NCI-H748 treated with DMSO at 0.1 percent for 48 hours (cell line): Measurements from ENCODE around the gene NEK10.

Experiments used
- DNase-seq: peaks from one replicate; lab custom pipeline; 2025; lab: John Stamatoyannopoulos, UW

NEK10 gene

DNA sequence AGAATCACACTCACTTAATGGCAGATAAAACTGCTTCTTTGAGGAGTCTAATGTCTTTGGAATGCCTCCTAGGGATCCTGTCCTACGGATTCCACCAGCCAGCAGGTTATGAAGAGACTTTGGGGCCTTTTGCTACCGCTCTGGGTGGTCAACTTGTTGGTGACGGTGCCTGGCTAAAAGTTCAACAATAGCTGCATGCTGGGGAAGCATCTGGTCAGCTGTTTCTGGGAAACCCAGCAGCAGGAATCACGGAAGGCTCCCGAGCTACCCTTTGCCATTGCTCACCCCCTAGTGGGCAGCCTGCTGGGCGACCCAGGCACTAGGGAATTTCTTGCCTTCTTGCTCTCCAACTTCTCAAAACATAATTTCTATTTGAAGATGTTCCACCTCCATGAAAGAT is 263.3 kb downstream of the NEK10 start:
- no peak for DNase-seq

DNA sequence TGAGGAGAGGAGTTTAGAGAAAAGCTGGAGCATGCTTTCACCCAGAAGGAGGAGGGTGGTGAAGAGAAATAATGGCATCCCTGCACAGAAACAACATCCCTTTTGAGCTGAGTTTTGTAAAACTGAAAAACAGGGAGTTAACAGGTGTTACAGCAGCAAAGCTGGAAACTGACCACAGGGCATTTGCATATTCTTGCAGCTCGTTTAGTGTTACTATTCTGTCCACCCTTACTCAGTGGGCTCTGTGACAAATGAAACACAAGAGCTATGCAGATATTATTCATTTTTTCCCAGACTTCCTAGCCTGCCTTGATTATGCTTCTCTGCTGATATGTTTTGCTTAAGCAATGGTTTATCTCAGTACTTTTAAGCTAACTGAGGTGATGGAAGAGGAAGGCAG is 272.0 kb downstream of the NEK10 start:
- no peak for DNase-seq

DNA sequence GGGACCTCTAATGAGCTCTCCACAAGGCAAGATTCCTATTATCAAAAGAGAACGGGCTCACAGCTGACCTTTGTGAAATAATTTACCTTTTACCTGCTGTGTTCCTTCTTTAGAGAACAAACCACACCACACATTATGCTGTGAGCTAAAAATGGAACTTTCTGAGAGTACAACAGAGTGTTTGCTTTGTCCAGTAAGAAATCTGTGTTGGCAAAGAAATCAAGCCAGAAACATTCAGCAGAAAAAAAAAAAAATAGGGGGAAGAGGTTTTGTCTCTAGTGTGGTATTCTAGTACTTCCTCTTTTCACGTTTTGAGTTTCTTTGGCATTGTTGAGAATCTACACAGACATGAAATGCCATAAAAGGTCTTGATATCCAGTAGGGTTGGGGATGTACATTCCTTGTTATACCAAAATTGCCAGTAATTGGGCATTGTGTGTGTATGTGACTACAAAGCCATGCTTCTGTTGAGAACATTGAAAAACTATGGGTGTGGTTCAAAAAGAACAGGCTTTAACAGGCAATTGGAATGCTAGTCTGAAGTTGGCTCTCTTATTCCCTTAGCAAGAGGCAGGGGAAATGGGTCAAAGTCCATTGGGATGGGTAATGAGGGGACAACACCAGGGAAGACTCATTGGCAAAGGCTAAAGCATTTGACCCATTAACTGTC is 273.5 kb downstream of the NEK10 start:
- DNase-seq: no peak

DNA sequence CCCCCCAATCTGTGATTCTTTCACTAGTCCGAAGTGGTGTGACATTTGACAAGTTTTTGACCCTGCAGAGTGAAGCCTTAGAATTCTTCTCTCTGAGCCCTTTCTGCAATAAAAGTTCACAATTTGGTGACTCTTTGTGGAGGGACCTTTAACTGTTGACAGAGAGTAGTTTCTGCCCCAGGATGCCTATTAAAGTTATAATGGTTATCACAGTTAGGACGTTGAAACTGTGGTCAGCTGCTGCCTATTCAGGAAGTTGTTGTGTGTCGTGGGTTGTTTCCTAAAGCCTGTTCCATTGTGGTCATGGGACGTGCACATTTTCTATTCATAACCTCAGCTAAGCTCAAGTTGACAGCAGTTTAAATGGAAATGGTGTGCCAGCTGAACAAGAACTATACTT is 274.5 kb downstream of the NEK10 start:
- no peak for DNase-seq

DNA sequence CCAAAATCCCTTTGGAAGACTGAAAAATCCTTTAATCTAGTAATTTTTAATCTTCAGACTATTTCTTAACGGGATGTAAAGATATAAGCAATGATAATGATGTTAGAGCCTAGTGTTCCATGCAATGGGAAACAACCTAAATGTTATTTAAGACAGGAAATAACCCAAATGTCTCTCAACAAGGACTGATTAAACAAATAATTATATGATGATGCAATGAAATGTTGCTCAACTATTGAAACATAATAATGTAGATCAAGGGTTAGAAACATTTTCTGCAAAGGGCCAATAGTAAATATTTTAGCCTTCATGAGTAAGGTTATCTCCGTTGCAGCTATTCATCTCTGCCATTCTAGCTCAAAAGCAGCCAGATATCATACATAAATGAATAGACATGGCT is 275.4 kb downstream of the NEK10 start:
- DNase-seq: no peak

DNA sequence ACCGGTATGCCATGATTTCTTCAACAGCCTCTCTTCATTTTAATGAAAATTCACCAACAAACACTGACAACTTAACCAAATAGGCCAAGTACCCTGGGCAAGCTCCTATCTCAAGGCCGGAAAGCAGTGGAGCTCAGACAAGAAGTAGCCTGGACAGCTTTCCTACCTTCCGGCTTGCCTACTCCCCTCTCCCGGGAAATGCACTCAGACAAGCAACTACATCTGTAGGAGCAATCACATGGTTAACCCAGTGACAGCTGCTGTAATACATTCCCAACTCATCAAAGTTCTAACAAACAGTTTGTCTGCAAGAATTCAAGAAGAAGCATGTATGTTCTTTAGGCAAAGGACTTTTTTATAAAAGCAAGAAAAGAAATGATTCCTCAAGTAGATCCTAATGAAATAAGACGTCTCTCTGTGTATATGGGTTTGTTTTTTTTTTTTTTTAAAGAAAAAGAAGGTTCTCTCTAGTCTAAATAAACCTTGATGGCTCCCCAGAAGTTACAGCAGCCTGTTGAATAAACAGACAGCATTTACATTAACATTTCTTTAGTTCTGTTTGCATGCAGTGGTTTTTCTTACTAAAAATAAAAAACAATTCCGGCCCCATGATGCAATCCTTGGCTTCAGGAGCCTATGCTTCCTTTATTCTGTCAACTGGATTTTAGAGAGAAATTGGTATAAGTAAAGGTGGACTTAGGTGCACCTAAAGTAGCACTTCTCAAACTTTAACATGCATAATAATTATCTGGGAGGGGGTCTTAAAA is 278.7 kb downstream of the NEK10 start:
- DNase-seq: no peak

DNA sequence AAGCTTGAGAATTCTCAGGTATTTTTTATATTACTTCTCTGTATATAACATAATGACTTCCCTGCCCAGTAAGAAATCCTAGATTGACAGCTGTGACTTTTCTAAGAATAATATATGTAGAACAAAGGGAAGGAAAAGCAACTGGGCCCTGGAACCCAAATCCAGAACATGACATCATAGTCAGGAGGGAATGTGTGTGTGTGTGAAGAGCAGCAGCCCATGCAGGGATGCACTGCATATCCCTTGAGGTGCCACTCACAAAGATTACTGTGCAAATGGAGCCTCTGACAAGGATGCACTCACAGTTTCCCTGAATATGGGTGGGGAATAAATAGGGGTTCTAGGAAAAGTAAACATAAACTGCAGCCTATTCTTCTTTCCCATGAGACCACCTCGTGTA is 279.5 kb downstream of the NEK10 start:
- no peak for DNase-seq

DNA sequence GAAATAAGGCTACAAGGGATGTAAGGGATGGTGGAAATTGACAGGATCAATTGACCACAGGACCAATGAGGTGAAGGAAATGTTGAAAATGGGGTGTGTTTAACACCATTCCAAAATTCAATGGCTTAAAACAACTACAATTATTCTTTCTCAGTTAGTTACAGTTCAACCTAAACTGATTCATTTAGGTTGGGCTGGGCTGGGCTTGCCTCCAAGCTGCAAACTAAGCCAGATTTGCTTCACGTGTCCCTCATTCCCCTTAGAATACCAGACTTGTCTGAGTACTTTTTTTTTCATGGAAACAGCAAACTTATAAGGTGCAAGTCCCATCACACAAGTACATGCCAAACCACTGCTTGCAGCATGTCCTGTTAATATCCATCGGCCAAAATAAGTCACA is 280.1 kb downstream of the NEK10 start:
- no peak for DNase-seq

DNA sequence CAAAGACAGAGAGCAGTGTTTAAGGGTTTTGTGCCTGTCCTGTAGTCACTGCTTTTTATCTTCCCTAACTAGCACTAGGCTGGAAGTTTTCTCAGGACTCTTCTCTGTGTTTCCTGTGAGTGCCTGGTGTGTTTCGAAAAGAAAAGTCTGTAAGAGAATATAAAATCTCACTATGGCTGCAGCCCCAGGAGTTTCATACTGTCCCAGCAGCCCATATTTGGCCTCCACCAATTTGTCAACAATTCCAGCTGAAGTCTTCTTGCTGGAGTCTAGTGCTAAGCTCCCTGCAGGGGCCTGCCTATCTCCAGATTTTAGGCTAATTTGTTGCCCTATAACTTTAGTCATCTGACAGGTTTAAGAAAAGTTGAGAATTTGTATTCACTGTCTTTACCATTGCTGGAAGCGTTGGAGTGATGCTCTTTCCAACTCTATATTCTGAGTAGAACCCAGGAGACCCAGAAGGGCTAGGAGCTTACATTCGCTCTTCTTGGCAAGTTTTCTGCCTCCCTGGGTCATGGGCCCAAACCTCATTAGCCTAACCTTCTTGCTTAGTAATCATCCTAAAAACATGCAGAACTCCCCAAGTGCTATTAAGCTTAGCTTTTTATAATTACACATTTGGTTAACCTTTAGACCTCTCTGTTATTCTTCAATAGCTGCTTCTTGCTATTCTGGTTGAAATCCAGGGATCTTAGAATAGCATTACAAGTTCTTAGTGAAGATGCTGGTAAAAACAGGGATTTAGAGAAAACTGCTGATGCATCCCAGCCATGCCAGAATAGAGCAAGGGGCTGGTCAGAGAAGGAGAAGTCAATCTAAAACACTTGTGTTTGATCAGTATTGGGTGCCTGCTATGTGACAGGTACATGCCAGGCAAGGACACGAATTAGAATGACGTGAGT is 283.1 kb downstream of the NEK10 start:
- DNase-seq: no peak

DNA sequence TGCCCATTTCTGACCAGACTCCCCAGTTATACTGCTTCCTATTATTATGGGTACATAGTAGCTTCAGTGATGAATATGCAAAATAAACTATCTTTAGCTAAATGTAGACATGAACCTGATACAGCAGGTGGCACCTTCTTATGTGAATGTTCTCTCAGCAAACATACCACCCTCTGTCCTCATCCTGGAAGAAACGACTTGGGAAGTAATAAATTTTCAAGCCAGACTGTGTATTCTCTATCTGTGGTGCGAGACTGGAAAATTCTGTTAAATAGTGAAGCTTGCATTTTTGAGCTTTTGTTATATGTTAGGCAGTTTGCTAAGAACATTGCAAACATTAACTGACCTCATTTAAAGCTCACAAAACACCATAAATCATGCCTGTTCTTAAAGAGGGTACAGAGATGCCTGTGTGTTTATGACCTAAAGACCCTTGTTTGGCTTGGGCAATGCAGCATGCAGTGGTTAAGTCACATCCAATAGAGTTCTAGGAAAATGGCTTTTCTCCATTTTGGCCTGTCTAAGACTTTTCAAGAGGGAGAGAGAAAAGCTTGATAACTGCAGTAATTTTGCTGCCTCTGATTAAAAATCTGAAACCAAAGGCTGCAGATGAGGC is 287.1 kb downstream of the NEK10 start:
- no peak for DNase-seq

DNA sequence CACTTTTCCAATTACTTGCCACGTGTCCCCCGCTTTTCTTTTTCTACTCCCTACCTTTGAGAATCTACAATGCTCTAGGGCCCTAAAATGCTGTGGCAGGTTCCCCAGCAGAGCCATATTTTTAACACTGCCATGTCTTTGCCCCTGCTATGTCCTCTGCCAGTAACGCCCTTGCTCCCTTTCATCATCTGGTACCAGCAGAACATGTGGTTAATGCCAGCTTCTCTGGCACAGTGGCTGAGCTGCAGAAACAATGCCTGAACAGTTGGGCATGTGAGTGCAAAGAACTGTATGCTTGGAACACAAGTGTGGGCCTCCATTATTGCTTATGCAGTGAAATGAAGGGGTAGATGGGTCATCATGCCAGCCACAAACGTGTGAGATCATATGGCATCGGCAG is 287.6 kb downstream of the NEK10 start:
- no peak for DNase-seq

DNA sequence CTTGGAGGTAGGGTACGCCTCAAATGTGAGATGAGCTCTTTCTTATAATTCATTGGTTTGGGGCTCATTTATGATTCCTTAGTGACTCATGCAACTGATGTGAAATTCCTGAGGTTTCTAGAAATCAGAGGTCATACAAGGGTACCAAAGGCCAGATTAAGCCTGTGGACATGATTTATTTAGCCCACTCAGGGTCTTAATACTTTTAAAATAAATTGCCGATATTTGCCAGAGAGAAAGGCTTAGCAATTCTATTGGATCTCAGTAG is 289.0 kb downstream of the NEK10 start:
- DNase-seq: no peak

DNA sequence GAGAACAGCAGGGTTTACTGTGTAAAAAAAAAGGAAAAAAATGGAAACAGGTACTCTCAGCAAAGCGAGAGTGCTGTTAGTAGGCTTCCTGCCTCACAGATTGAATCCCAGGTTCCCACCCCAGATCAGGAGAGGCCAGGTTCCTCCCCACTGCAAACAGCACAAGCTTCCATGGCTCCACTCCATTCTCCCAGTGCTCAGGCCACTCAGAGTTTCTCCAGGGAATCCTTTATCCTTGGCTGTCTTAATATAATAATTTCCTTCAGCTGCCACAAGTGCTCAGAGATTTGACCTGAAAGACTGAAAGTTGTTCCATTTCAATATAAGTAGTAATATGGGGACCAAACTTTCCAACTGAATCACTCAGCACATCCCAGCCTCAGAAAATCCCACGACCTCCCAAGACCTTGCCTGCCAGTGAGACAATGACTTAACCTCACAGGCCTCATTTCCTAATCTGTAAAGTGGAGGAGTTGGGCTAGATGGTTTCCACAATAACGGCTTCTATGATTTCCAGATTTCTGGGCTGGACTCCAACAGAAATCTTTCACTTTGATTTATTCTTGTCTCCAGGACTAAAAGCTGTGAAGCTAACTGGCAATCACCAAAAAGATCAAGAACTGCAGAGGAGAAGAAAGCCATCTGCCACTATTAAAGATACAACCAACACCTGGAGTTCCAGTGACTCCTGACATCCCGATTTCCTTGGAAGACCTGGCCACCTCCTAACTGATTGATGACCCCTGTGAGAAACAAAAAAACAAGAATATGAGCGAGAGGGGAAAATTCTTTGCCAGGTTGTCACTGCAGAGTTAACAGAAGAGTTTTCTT is 289.5 kb downstream of the NEK10 start:
- DNase-seq: no peak

DNA sequence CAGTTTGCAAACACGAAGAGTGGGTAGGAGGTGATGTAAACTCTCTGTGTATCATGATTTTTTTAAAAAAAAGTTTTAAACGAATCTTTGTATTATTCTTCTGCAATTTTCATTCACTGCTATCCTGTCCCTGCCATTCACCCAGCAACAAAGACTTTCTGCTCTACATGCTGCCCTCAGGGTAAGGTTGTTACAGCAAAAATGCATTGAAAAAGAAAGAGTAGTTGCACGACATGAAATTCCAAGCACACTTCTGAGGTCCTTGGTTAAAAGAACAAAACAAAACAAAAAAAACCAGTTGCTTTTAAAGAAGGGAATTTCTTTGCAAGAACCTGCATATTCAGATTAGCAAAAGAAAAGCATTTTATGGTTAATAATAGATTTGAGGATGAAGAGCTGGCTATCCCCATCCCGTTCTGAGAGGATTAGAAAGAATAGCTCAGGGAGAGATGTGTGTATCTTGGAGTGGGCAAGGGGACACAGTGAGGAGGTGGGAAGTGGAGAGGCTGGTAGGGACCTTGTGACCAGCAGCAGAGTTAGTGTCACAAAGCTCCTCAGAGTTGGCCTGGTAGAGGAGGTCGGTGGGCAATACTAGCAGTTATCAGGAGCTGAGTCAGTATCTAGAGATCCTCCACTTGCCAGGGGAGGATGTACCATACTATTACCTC is 290.8 kb downstream of the NEK10 start:
- DNase-seq: no peak

DNA sequence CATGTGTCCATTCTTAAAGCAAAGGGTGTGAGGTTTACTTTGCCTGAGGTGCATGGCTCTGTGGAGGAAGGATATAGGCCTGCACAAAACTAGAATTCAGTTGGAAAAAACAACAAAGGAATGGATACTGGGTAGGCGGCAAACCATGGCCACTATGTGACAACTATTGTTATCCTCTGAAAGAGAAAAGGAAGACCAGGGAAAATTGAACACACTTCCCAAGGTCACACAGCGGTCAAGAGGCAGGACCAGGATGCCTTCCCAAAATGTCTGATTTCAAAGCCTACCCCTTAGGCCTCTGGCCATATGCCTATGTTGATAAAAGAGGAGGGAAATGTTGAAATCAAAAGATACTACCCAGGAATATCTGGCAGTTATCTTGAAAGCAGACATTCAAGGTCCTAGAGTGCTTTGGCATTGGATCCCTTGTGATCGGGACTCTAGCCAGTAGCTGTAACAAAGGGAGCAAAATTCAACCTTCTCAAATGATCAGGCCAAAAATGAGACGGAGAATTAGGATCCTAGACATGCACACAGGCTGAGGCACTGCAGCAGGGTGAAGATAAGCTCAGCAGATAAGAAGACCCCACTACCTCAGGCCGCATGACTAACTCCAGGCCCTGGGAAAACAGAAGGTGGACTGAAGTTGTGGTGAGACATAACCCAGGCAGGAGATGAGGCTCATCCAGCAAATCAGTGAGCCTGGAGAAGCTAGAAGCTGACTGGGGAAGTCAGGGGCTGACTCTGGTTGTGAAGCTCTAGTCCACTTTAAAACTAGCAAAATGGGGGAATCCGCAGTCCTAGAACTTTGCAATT is 292.2 kb downstream of the NEK10 start:
- no peak for DNase-seq

DNA sequence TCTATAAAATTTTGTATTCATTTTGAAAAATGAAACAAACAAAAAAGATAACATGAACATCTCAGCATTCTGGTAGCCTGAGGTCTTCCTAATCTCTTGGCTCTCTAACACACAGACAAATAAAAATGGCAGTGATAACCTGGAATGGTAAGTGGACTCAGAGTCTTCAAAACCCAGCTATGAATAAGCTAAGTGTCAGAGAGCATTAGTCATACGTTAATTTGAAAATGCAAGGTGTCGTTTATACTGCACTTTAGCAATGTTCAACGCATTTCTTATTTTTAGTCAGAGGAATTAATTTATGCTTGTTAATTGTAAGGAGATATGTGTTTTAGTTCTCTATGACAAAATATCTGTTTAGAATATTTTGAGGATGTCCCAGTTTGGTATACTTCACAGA is 294.3 kb downstream of the NEK10 start:
- no peak for DNase-seq

DNA sequence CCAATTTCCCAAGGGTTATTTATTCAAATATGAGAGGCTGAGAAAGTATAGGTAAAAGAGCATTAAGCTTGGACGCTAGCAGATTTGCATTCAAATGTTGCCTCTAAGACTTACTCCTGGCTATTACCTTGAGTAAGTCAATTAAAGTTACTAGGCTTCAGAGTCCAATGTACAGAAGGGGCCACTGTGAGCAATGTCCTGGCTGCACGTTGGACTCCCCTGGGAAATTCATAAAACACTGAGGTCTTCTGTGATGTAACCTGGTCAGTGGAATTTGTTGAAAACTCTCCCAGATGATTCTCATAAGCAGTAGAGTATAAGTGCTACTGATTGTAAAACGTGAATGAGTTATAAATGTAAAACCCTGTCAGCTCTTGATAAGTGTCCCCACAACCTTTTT is 295.3 kb downstream of the NEK10 start:
- no peak for DNase-seq

DNA sequence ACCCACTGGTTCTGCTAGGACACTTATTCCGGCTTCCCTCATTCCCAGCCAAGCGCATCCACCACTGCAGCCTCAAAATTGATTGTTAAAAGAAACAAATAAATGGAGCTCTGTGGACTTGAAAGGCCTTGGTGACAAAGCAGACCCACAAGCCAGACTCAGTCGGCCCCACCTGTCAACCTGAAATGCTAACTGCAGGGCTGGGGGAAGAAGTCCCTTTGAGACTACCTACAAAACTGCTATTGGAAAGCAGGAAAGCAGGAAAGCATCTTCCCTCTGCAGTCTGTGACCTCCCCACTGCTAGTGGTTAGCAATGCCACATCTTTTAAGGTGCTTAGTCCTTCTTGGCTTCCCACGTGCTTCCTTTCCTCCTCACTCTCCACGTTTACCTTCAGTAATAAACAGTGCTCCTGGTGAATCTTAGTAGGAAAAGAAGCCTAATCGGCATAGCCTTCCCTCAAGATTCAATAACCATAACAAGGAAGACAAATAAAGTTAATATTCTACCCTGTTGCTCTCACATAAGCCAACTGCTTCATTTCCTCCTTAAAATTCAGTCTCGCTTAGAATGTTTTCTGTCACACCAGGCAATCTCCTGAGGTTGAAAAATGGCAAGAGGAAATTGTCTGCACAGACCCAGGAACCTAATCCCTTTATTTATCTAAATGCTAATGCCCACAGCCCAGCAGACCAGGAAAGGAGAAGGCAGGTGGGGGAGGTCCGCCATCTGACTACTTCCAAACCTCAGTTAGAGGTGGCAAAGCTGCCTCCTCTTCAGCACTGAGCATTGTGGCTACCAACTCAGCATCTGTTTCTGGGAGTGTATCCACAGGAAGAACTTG is 296.2 kb downstream of the NEK10 start:
- no peak for DNase-seq

DNA sequence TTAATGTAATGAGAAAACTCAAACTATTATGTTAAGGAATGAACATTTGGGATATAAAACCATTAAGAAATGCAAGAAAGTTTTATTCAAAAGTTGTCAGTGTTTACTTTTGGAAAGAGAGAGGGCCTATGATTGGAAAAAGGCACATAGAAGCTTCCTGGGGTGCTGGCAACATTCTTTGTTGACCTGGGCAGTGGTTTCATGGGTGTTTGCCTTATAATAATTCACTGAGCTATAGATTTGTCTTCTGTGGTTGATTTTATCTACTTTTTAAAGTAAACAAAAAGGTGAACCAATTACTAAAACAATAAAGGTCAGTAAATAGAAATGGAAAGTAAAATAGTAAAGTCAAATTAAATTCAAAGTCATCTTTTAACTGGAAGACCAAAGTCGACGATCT is 308.8 kb downstream of the NEK10 start:
- DNase-seq: no peak
